Tibial artery (tissue), 4 donors: ENCODE data around the gene SLC39A9.

Experiments
- DNase-seq, 2 donors: peaks; one replicate each; pipeline ENCODE4 v3.0.0-alpha.2; 2019
- H3K27ac ChIP-seq, 2 donors: fragments of 200-600 bp; sonication (generic) in 1 of 2; 1 replicate in 1 of 2; 2 replicates in 1 of 2; pipeline ENCODE4 v1.5.1; 2018 to 2019; ENCODE audit warnings: mild to moderate bottlenecking in 1 of 2
- H3K27me3 ChIP-seq, 2 donors: fragments of 200-600 bp; sonication (generic) in 1 of 2; one replicate each; pipeline versions ENCODE4 v1.5.1 to v1.6.0; 2016 to 2019
- H3K36me3 ChIP-seq, 3 donors: fragments of 200-600 bp; sonication (generic) in 2 of 3; one replicate each; pipeline ENCODE4 v1.5.1; 2016 to 2019; ENCODE audit warnings: mild to moderate bottlenecking in 2 of 3
- H3K4me1 ChIP-seq, 4 donors: fragments of 200-600 bp; sonication (generic) in 2 of 4; 1 replicate in 3 of 4; 2 replicates in 1 of 4; pipeline ENCODE4 v1.5.1; 2016 to 2019
- H3K4me3 ChIP-seq, 2 donors: fragments of 200-600 bp; sonication (generic) in 1 of 2; 1 replicate in 1 of 2; 2 replicates in 1 of 2; pipeline ENCODE4 v1.5.1; 2018 to 2019; ENCODE audit warnings: mild to moderate bottlenecking in 2 of 2
- H3K9me3 ChIP-seq, 3 donors: fragments of 200-600 bp; sonication (generic) in 1 of 3; one replicate each; pipeline ENCODE4 v1.5.1; 2016 to 2019
- intact Hi-C: fragments of 100-400 bp; cut with DNase I; formaldehyde crosslinking; loops from one replicate; pipeline ENCODE4 v1.15.0; 2023; ENCODE audit warnings: low total_unique reads
- TF ChIP-seq, protein P1 (sequence below), 2 experiments: fragments of 200-600 bp in 1 of 2; fragments of 450-650 bp in 1 of 2; IDR thresholded peaks; one replicate each; pipeline ENCODE4 v1.5.1; 2017 to 2019; ENCODE audit warnings: antibody characterized with exemption in 2 of 2, mild to moderate bottlenecking in 1 of 2, moderate library complexity in 1 of 2

SLC39A9 gene

GRCh38 chr14:69372146-69372545 is 26.3 kb upstream of the SLC39A9 start:
- H3K4me3 ChIP-seq = no peak overlapping the region
- TF ChIP-seq, protein P1, sequence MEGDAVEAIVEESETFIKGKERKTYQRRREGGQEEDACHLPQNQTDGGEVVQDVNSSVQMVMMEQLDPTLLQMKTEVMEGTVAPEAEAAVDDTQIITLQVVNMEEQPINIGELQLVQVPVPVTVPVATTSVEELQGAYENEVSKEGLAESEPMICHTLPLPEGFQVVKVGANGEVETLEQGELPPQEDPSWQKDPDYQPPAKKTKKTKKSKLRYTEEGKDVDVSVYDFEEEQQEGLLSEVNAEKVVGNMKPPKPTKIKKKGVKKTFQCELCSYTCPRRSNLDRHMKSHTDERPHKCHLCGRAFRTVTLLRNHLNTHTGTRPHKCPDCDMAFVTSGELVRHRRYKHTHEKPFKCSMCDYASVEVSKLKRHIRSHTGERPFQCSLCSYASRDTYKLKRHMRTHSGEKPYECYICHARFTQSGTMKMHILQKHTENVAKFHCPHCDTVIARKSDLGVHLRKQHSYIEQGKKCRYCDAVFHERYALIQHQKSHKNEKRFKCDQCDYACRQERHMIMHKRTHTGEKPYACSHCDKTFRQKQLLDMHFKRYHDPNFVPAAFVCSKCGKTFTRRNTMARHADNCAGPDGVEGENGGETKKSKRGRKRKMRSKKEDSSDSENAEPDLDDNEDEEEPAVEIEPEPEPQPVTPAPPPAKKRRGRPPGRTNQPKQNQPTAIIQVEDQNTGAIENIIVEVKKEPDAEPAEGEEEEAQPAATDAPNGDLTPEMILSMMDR (IDR thresholded peaks at IDR 0.05) = no peak
- H3K4me1 ChIP-seq = no peaks in the 10 kb centered on the region
- intact Hi-C loops = no loop called here
- no peaks in the 10 kb centered on the region for H3K27me3 ChIP-seq
- peaks cover 23 to 27% (median 24%) of the 10 kb centered on the region in 3 donors for H3K36me3 ChIP-seq
- DNase-seq = no peak
- H3K9me3 ChIP-seq = no peaks in the 10 kb centered on the region
- H3K27ac ChIP-seq = no peak overlapping the region

DNA sequence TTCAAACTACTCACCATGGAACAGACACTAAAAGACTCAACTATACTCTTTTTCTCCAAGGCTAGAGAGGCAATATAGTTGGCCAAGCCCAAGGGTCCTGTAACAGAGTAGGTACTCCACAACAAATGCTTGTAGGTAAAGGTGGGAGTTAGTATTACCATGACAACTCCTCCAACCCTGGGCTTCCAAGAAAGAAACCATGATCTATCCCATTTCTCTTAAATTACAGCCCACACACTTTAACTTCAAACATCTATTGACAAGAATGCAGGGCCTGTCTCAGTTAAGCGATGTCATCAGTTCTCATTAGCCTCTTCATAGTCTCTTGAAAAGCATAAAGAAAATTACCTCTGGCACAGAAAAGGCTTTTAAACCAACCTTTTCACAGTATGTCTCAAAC is 25.4 kb upstream of the SLC39A9 start:
- TF ChIP-seq, protein P1 (IDR thresholded peaks at IDR 0.05) = no peak
- Histone ChIP-seq H3K4me3 (no peak overlapping the region), H3K9me3 (no peaks in the 10 kb centered on the region), H3K27me3 (no peaks in the 10 kb centered on the region), H3K36me3 (peaks cover 23 to 28% (median 24%) of the 10 kb centered on the region in 3 donors), H3K4me1 (no peaks in the 10 kb centered on the region), H3K27ac (no peak overlapping the region)
- intact Hi-C loops = no loop called here
- no peak for DNase-seq

GRCh38 chr14:69374235-69374634 is 24.3 kb upstream of the SLC39A9 start:
- DNase-seq = no peak
- Histone ChIP-seq H3K4me3 (no peak overlapping the region), H3K9me3 (no peaks in the 10 kb centered on the region), H3K36me3 (peaks cover 25 to 31% (median 28%) of the 10 kb centered on the region in 3 donors), H3K27me3 (no peaks in the 10 kb centered on the region), H3K27ac (no peak overlapping the region), H3K4me1 (no peaks in the 10 kb centered on the region)
- intact Hi-C loops = no loop called here
- TF ChIP-seq, protein P1 (IDR thresholded peaks at IDR 0.05) = no peak

- Histone ChIP-seq H3K4me1 (no peaks in the 10 kb centered on the region), H3K27ac (no peak overlapping the region), H3K27me3 (no peaks in the 10 kb centered on the region), H3K9me3 (no peaks in the 10 kb centered on the region), H3K36me3 (peaks cover 31 to 41% (median 37%) of the 10 kb centered on the region in 3 donors), H3K4me3 (no peak overlapping the region)
- DNase-seq = no peak
- intact Hi-C loops = no loop called here
- TF ChIP-seq, protein P1 (IDR thresholded peaks at IDR 0.05) = no peak
These were observed 23.3 kb upstream of the SLC39A9 start for GRCh38 chr14:69375182-69375581.

GRCh38 chr14:69375722-69376121 is 22.8 kb upstream of the SLC39A9 start:
- no peak for DNase-seq
- intact Hi-C loops = no loop called here
- H3K27ac ChIP-seq = no peak overlapping the region
- no peaks in the 10 kb centered on the region for H3K9me3 ChIP-seq
- no peak overlapping the region for H3K4me3 ChIP-seq
- peaks cover 34 to 43% (median 42%) of the 10 kb centered on the region in 3 donors for H3K36me3 ChIP-seq
- H3K4me1 ChIP-seq = peaks cover 0 to under 1% (median under 1%) of the 10 kb centered on the region in 4 donors
- TF ChIP-seq, protein P1 (IDR thresholded peaks at IDR 0.05) = no peak
- no peaks in the 10 kb centered on the region for H3K27me3 ChIP-seq

GRCh38 chr14:69376439-69376838 is 22.1 kb upstream of the SLC39A9 start:
- no peaks in the 10 kb centered on the region for H3K9me3 ChIP-seq
- TF ChIP-seq, protein P1 (IDR thresholded peaks at IDR 0.05) = no peak
- DNase-seq = no peak
- H3K27ac ChIP-seq = no peak overlapping the region
- H3K4me3 ChIP-seq = no peak overlapping the region
- no peaks in the 10 kb centered on the region for H3K27me3 ChIP-seq
- intact Hi-C loops = no loop called here
- H3K36me3 ChIP-seq = peaks cover 34 to 47% (median 43%) of the 10 kb centered on the region in 3 donors
- peaks cover 0 to 5% (median 2%) of the 10 kb centered on the region in 4 donors for H3K4me1 ChIP-seq
